Right lobe of liver (tissue), 6 donors: ENCODE results near the gene TMEM269. TPM values are rescaled to one million over a fixed set of nuclear protein-coding genes. Genes with fewer than 3 reads are reported as not detected.
"Not testable (repeated sequence)": the region's sequence is repeated elsewhere in the genome, so short reads cannot be mapped to it uniquely, and the experiment has no call there.

Experiments
- ATAC-seq, 4 donors: fragments of 200-7000 bp; cut with Tn5 transposase; one replicate each; pipeline ENCODE4 v1.9.1; 2020; ENCODE audit warnings: mild to moderate bottlenecking in 4 of 4, moderate library complexity in 4 of 4
- DNase-seq, 3 donors: peaks; one replicate each; pipeline ENCODE4 v3.0.0-alpha.2; 2020
- H3K27ac ChIP-seq, 3 donors: fragments of 200-600 bp; one replicate each; pipeline ENCODE4 v1.8.0; 2022
- H3K27me3 ChIP-seq, 2 donors: fragments of 200-600 bp; one replicate each; pipeline ENCODE4 v1.8.0; 2022
- H3K36me3 ChIP-seq, 4 donors: fragments of 200-600 bp; sonication (generic) in 1 of 4; one replicate each; pipeline versions ENCODE4 v1.5.1 to v1.8.0; 2017 to 2022; ENCODE audit warnings: control low read depth in 1 of 4
- H3K4me1 ChIP-seq, 4 donors: fragments of 200-600 bp; sonication (generic) in 1 of 4; one replicate each; pipeline versions ENCODE4 v1.5.1 to v1.8.0; 2017 to 2022; ENCODE audit warnings: control low read depth in 1 of 4
- H3K4me3 ChIP-seq, 3 donors: fragments of 200-600 bp; one replicate each; pipeline ENCODE4 v1.8.0; 2022
- H3K9me3 ChIP-seq, 4 donors: fragments of 200-600 bp; sonication (generic) in 1 of 4; one replicate each; pipeline versions ENCODE4 v1.5.1 to v1.8.0; 2017 to 2022; ENCODE audit warnings: control low read depth in 1 of 4
- POLR2A ChIP-seq: fragments of 450-650 bp; IDR thresholded peaks from one replicate; pipeline ENCODE4 v1.6.1; 2017; ENCODE audit warnings: antibody characterized with exemption, mild to moderate bottlenecking
- WGBS: methylation state at CpG from one replicate; pipeline ENCODE4 v1.1.6; 2018; ENCODE audit warnings: low coverage, low lambda C conversion rate; ENCODE audit not compliant: insufficient coverage; ENCODE audit errors: missing lambda C conversion rate; 5-methylcytosine and 5-hydroxymethylcytosine counted together
- intact Hi-C, 2 donors: fragments of 100-400 bp; cut with DNase I; formaldehyde crosslinking; loops; one replicate each; pipeline versions ENCODE4 v1.11.2 to v1.14.1; 2022
- total RNA-seq, 6 experiments: library from RNA; depleted of rRNA in 2 of 6; stranded (reverse); fragments of >200 nt in 2 of 6; fragmentation: NEBNext Ultra II Directional in 3 of 6; extraction: Animal tissue kit (Norgen Biotek cat#: 25700) in 3 of 6; gene quantifications; one replicate each; pipeline versions ENCODE4 v1.1.0 to v1.2.4, GENCODE V29; 2016 to 2023
- TF ChIP-seq, protein P1 (sequence below), 4 donors: fragments of 200-600 bp in 3 of 4; fragments of 450-650 bp in 1 of 4; IDR thresholded peaks; one replicate each; pipeline versions ENCODE4 v1.5.1 to v1.8.0; 2016 to 2022; ENCODE audit warnings: antibody characterized with exemption in 4 of 4, mild to moderate bottlenecking in 2 of 4
- donor health status: DM: no; HTN: yes; CAD: no.
- donor health status: DM: no; HTN: no; CAD: no.
- donor health status: DM: no; HTN: no; CAD: no.
- donor health status: DM: no; HTN: yes; CAD: no.
- donor health status: DM: no; HTN: yes; CAD: no.

The TMEM269 gene
- total RNA-seq, 6 experiments from 2014 or later = 0.07 TPM; not detected in 5

DNA sequence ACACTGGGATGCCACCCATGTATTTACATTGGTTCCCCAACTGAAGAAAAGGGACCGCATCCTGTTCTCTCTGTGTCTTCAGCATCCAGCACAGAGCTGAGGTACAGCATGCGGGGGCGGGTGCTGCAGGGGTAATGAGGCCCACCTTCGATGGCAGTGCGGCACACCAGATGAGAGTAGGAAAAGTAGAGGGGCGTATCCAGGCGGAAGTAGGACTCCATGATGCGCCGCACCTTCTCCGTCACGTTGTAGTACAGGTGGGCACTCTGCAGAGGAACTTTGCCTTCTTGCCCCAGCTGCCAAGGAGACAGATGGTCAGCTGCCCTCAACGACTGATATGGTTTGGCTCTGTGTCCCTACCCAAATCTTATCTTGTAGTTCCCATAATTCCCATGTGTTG, 34.8 kb upstream of the TMEM269 start:
- no peak for DNase-seq
- Histone ChIP-seq H3K9me3 (no peaks in the 10 kb centered on the region), H3K36me3 (peaks cover 0 to 44% (median 19%) of the 10 kb centered on the region in 4 donors), H3K4me3 (no peak overlapping the region), H3K27ac (no peak overlapping the region), H3K4me1 (no peaks in the 10 kb centered on the region), H3K27me3 (no peaks in the 10 kb centered on the region)
- no peak for ATAC-seq
- 100% methylated on average over 8 of the region's 12 CpGs for WGBS
- TF ChIP-seq POLR2A = no peak
- TF ChIP-seq, protein P1, sequence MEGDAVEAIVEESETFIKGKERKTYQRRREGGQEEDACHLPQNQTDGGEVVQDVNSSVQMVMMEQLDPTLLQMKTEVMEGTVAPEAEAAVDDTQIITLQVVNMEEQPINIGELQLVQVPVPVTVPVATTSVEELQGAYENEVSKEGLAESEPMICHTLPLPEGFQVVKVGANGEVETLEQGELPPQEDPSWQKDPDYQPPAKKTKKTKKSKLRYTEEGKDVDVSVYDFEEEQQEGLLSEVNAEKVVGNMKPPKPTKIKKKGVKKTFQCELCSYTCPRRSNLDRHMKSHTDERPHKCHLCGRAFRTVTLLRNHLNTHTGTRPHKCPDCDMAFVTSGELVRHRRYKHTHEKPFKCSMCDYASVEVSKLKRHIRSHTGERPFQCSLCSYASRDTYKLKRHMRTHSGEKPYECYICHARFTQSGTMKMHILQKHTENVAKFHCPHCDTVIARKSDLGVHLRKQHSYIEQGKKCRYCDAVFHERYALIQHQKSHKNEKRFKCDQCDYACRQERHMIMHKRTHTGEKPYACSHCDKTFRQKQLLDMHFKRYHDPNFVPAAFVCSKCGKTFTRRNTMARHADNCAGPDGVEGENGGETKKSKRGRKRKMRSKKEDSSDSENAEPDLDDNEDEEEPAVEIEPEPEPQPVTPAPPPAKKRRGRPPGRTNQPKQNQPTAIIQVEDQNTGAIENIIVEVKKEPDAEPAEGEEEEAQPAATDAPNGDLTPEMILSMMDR (IDR thresholded peaks at IDR 0.05) = no peak
- intact Hi-C loops = loop anchor here in 1 of 2 donors (10.0 kb wide), 1 partner anchor 605 kb away; no protein-coding TSS in a partner anchor

DNA sequence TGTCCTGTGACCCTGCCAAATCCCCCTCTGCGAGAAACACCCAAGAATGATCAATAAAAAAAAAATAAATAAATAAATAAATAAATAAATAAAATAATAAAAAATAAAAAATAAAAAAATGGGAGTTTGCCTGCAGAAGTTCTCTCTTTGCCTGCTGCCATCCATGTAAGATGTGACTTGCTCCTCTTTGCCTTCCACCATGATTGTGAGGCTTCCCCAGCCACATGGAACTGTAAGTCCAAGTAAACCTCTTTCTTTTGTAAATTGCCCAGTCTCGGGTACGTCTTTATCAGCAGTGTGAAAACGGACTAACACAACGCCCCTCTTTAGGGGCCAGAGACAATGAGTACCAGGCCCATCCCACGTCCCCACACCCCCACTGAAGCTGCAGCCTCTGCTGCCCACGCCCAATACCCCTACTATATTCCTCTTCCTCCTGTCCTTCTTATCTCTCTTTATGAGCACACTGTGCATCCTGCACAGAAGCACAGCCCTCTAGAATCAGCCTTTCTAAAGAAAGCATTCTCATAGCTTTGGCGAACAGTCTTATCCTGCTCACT, 33.2 kb upstream of the TMEM269 start:
- DNase-seq, H3K27me3 ChIP-seq, H3K4me1 ChIP-seq, ATAC-seq, H3K9me3 ChIP-seq, H3K4me3 ChIP-seq, H3K27ac ChIP-seq: not testable (repeated sequence)
- peaks cover 0 to 51% (median 24%) of the 10 kb centered on the region in 4 donors for H3K36me3 ChIP-seq
- intact Hi-C loops = loop anchor here in 1 of 2 donors (10.0 kb wide), 1 partner anchor 607 kb away; no protein-coding TSS in a partner anchor
- 89% methylated on average over 8 of the region's 8 CpGs for WGBS

DNA sequence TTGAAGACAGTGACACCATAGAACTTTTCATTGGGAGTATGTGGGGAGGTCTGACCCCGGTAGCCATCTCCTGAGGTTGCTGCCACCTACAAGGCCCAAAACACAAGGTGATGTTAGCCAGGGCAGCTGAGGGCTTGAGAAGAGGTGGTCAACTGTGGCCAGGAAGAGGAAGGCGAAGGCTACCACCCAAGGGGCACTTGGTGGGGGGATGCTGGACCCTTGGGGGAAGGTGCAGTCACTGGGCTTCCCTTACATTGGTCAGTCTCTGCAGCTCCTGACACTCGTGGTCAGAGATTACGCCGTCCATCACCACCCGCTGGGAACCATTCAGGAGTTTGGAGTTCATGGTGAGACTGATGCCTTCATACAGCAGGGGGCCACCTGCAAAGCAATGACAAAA, 32.5 kb upstream of the TMEM269 start:
- intact Hi-C loops = loop anchor here in 1 of 2 donors (10.0 kb wide), 1 partner anchor 607 kb away; no protein-coding TSS in a partner anchor

DNA sequence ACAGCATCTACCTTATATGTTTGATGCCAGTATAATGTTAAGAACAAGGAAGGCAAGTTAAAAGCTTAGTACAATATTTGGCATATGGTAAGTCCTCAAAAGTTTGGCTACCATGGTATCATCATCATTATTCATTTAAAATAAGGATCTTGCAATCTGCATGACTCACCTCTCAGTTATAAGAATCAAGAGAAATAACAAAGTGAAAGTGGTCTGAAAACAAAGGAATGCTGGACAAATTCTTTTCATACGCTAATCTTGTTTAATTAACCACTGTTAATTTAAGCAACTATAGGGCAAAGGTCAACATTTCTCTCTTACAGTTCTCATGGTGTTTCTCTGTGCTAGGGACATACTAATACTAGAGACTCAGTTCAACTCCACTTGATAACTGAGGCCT, 31.7 kb upstream of the TMEM269 start:
- H3K36me3 ChIP-seq = peaks cover 0 to 62% (median 28%) of the 10 kb centered on the region in 4 donors
- 37% methylated on average over 1 of the region's 1 CpG for WGBS
- no peak for TF ChIP-seq POLR2A
- TF ChIP-seq, protein P1 (IDR thresholded peaks at IDR 0.05) = no peak
- ATAC-seq (no peak), DNase-seq (no peak)
- H3K27ac ChIP-seq = no peak overlapping the region
- no peaks in the 10 kb centered on the region for H3K9me3 ChIP-seq
- H3K4me3 ChIP-seq = no peak overlapping the region
- no peaks in the 10 kb centered on the region for H3K4me1 ChIP-seq
- no peaks in the 10 kb centered on the region for H3K27me3 ChIP-seq
- intact Hi-C loops = loop anchor here in 1 of 2 donors (10.0 kb wide), 1 partner anchor 608 kb away; no protein-coding TSS in a partner anchor

More for the DNA sequence above, 32.5 kb upstream of the TMEM269 start:
- H3K4me1 ChIP-seq = no peaks in the 10 kb centered on the region
- WGBS = 70% methylated on average over 2 of the region's 6 CpGs
- no peaks in the 10 kb centered on the region for H3K9me3 ChIP-seq
- peaks cover 0 to 54% (median 24%) of the 10 kb centered on the region in 4 donors for H3K36me3 ChIP-seq
- H3K4me3 ChIP-seq = no peak overlapping the region
- TF ChIP-seq, protein P1 (IDR thresholded peaks at IDR 0.05) = no peak
- no peak for TF ChIP-seq POLR2A
- H3K27me3 ChIP-seq = no peaks in the 10 kb centered on the region
- DNase-seq = no peak
- H3K27ac ChIP-seq = no peak overlapping the region
- ATAC-seq = no peak
